NB4 (cell line): ENCODE results near the gene NPEPL1.

Experiments used
- DNase-seq: peaks from one replicate; pipeline ENCODE4 v3.0.0; 2010; ENCODE audit warnings: low read depth
- H3K4me3 ChIP-seq: one replicate; pipeline ENCODE4 v1.5.1; 2011; ENCODE audit warnings: mild to moderate bottlenecking, low read depth, low read length, moderate library complexity
- CTCF ChIP-seq: IDR thresholded peaks from one replicate; pipeline ENCODE4 v1.5.1; 2012; ENCODE audit warnings: low read depth, low read length
- MYC ChIP-seq: IDR thresholded peaks from 2 replicates; pipeline ENCODE4 v1.6.1; 2011; ENCODE audit warnings: low read depth, low read length
- POLR2A ChIP-seq: IDR thresholded peaks from 2 replicates; pipeline ENCODE4 v1.6.1; 2011; ENCODE audit warnings: mild to moderate bottlenecking; ENCODE audit not compliant: insufficient read length; ENCODE audit errors: extremely low read depth
- TF ChIP-seq, protein P1 (sequence below): IDR thresholded peaks from 2 replicates; pipeline ENCODE4 v1.6.1; 2011; ENCODE audit warnings: low read depth, low read length

Gene NPEPL1

DNA sequence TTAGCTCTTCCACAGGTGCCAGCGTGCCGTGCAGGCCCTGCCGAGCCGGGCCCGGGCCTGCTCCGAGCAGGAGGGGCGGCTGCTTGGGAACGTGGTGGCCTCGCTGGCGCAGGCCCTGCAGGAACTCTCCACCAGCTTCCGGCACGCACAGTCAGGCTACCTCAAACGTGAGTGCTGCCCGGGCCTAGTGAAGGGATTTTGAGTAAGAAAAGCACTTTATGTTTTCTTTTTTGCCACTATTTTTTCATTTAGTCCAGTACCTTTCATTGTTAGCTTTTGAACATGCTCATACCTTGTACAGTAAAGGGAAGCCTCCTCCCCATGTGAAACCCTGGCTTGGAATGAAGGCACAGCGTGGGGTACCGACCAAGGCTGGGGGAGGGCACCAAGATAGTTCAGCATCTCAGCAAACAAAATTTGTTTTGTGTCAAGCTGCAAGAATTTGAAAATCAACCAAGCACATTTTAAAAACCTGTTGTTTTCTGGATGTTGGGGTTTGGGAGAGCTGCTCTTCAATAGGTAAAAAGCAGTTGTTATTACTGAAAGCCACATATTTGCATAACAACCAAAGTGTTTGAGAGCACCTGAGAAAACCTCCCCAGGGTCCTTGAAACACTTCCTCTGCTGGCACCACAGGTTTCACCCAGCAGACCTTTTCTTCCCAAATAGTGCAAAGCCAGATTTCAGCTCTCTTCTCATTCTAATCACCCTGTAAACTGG is 23.2 kb upstream of the NPEPL1 start:
- TF ChIP-seq CTCF, result no peak
- no peak for TF ChIP-seq MYC
- TF ChIP-seq POLR2A, result no peak
- TF ChIP-seq, protein P1, sequence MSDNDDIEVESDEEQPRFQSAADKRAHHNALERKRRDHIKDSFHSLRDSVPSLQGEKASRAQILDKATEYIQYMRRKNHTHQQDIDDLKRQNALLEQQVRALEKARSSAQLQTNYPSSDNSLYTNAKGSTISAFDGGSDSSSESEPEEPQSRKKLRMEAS, result no peak
- DNase-seq, result no peak
- no peak overlapping the region for H3K4me3 ChIP-seq

- no peak overlapping the region for H3K4me3 ChIP-seq
- no peak for DNase-seq
- TF ChIP-seq POLR2A (no peak), CTCF (no peak), MYC (no peak)
- TF ChIP-seq, protein P1, result no peak
These were observed 22.5 kb upstream of the NPEPL1 start for GRCh38 chr20:58670102-58670501.

- TF ChIP-seq, protein P1, result no peak
- TF ChIP-seq CTCF (no peak), MYC (no peak), POLR2A (no peak)
- no peak overlapping the region for H3K4me3 ChIP-seq
- DNase-seq, result no peak
These were observed 21.9 kb upstream of the NPEPL1 start for GRCh38 chr20:58670659-58671058.

DNA sequence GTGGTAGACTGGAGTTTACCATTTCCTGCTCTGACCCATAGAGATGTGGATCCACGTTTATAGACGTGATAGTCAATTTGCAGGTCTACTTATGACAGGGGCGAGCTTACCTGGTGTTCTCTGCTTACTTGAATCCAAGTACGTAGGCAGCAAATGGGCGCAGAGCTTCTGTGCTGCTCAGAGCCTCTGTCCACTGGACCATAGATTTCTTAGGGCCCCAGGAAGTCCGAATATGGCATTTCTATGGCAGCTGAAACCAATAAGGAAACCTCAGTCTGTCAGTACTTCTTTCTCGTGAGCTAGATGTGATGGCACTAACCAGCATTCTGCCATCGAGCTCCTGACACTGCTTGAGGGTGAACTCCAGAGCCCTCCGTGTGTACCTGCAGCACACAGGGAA is 19.5 kb upstream of the NPEPL1 start:
- no peak for DNase-seq
- no peak overlapping the region for H3K4me3 ChIP-seq
- TF ChIP-seq, protein P1, result no peak
- no peak for TF ChIP-seq CTCF

DNA sequence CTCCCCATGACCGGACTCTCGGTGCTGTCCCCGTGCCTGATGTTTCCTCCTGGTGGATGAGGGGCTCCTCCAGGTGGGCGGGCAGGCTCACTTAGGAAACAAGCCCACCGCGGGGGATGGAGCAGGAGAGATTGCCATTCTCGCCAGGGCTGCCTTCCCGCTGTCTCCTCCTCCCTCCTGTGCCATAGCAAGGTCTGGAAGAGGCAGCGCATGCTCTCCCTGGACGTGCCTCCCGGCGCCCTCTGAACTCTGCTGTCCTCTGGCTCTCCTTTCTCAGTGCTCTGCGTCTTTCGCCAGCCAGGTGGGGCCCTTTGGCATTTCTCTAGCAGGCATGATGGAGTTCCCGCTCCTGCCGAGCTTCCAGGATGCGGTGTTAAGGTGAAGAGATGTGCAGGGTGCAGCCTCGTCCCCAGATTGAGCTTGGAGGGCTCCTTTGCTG is 17.4 kb upstream of the NPEPL1 start:
- no peak for TF ChIP-seq CTCF
- TF ChIP-seq, protein P1, result no peak
- H3K4me3 ChIP-seq, result no peak overlapping the region
- no peak for DNase-seq

GRCh38 chr20:58675641-58676040 is 17.0 kb upstream of the NPEPL1 start:
- TF ChIP-seq, protein P1, result no peak
- TF ChIP-seq MYC, result no peak
- no peak for TF ChIP-seq POLR2A
- H3K4me3 ChIP-seq, result no peak overlapping the region
- no peak for DNase-seq
